ENCODE results near the gene SRP19.

The SRP19 gene

GRCh38 chr5:112824197-112824596 is 36.9 kb upstream of the SRP19 start:
- in situ Hi-C loops (cut with MboI; ENCODE audit: low pct_unique_long_range_greater_than_20kb, low sequenced_read_pairs, unreplicated experiment) = no loop called here
- no peak for TF ChIP-seq CTCF (IDR thresholded peaks at IDR 0.05; ENCODE audit: extremely low read depth, insufficient read depth, missing control alignments)
- no peak for DNase-seq (ENCODE audit: low spot score)

GRCh38 chr5:112830378-112830777 is 30.7 kb upstream of the SRP19 start:
- in situ Hi-C loops (cut with MboI; ENCODE audit: low pct_unique_long_range_greater_than_20kb, low sequenced_read_pairs, unreplicated experiment) = no loop called here
- no peak for DNase-seq (ENCODE audit: low spot score)
- no peak for TF ChIP-seq CTCF (IDR thresholded peaks at IDR 0.05; ENCODE audit: extremely low read depth, insufficient read depth, missing control alignments)

GRCh38 chr5:112833971-112834370 is 27.1 kb upstream of the SRP19 start:
- TF ChIP-seq CTCF (IDR thresholded peaks at IDR 0.05; ENCODE audit: extremely low read depth, insufficient read depth, missing control alignments) = no peak
- in situ Hi-C loops (cut with MboI; ENCODE audit: low pct_unique_long_range_greater_than_20kb, low sequenced_read_pairs, unreplicated experiment) = no loop called here
- no peak for DNase-seq (ENCODE audit: low spot score)

- no peak for TF ChIP-seq CTCF (IDR thresholded peaks at IDR 0.05; ENCODE audit: extremely low read depth, insufficient read depth, missing control alignments)
- in situ Hi-C loops (cut with MboI; ENCODE audit: low pct_unique_long_range_greater_than_20kb, low sequenced_read_pairs, unreplicated experiment) = no loop called here
- DNase-seq (ENCODE audit: low spot score) = no peak
Measured at GRCh38 chr5:112844489-112844888, 16.6 kb upstream of the SRP19 start.

- in situ Hi-C loops (cut with MboI; ENCODE audit: low pct_unique_long_range_greater_than_20kb, low sequenced_read_pairs, unreplicated experiment) = no loop called here
- no peak for TF ChIP-seq CTCF (IDR thresholded peaks at IDR 0.05; ENCODE audit: extremely low read depth, insufficient read depth, missing control alignments)
- no peak for DNase-seq (ENCODE audit: low spot score)
Measured at GRCh38 chr5:112846556-112846955, 14.5 kb upstream of the SRP19 start.

- no peak for DNase-seq (ENCODE audit: low spot score)
- no peak for TF ChIP-seq CTCF (IDR thresholded peaks at IDR 0.05; ENCODE audit: extremely low read depth, insufficient read depth, missing control alignments)
- in situ Hi-C loops (cut with MboI; ENCODE audit: low pct_unique_long_range_greater_than_20kb, low sequenced_read_pairs, unreplicated experiment) = no loop called here
Measured at GRCh38 chr5:112847306-112847705, 13.8 kb upstream of the SRP19 start.

Data from GM13977 (cell line).